ENCODE data around the gene CAPN11.
"Not testable (repeated sequence)": the region's sequence is repeated elsewhere in the genome, so short reads cannot be mapped to it uniquely, and the experiment has no call there.

DNA sequence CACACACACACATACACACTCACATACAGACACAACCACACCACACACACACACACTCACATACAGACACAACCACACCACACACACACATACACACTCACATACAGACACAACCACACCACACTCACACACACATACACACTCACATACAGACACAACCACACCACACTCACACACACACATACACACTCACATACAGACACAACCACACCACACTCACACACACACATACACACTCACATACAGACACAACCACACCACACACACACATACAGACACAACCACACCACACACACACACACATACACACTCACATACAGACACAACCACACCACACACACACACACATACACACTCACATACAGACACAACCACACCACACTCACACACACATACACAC, 23.2 kb downstream of the CAPN11 start:
- TF ChIP-seq, protein P1, sequence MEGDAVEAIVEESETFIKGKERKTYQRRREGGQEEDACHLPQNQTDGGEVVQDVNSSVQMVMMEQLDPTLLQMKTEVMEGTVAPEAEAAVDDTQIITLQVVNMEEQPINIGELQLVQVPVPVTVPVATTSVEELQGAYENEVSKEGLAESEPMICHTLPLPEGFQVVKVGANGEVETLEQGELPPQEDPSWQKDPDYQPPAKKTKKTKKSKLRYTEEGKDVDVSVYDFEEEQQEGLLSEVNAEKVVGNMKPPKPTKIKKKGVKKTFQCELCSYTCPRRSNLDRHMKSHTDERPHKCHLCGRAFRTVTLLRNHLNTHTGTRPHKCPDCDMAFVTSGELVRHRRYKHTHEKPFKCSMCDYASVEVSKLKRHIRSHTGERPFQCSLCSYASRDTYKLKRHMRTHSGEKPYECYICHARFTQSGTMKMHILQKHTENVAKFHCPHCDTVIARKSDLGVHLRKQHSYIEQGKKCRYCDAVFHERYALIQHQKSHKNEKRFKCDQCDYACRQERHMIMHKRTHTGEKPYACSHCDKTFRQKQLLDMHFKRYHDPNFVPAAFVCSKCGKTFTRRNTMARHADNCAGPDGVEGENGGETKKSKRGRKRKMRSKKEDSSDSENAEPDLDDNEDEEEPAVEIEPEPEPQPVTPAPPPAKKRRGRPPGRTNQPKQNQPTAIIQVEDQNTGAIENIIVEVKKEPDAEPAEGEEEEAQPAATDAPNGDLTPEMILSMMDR (conservative IDR thresholded peaks at IDR 0.05; ENCODE audit: low read length), result not testable (repeated sequence)
- TF ChIP-seq EZH2phosphoT487 (IDR thresholded peaks at IDR 0.05; ENCODE audit: borderline replicate concordance, low read depth, low read length), result not testable (repeated sequence)

All from OCI-LY7 (cell line).